MCF 10A (cell line): ENCODE results near the gene OTOR. TPM values are rescaled to one million over a fixed set of nuclear protein-coding genes. Genes with fewer than 3 reads are reported as not detected.

Experiments used
- BruUV-seq: library from RNA; stranded (reverse); fragments of 400-500 nt; replicated peaks from 2 replicates; lab custom pipeline; 2021; lab: Mats Ljungman, UMichigan
- CTCF ChIA-PET: fragments of 300-600 bp; sonication (Branson Sonifier 250); formaldehyde crosslinking; extraction: SDS; loops from one replicate; lab custom pipeline; 2021; ENCODE audit warnings: antibody characterized with exemption, inconsistent platforms; lab: Yijun Ruan, JAX
- POLR2A ChIA-PET: fragments of 300-600, 350-650 bp; sonication (Branson Sonifier 250); formaldehyde crosslinking; extraction: SDS; loops from one replicate; lab custom pipeline; 2020; ENCODE audit warnings: antibody characterized with exemption, inconsistent platforms; lab: Yijun Ruan, JAX
- DNase-seq: peaks from one replicate; pipeline ENCODE4 v3.0.0-alpha.2; 2018; ENCODE audit not compliant: unreplicated experiment
- H3K27ac Mint-ChIP-seq: one replicate; pipeline ENCODE4 v1.8.0; 2022; ENCODE audit warnings: mild to moderate bottlenecking, low read depth, mixed read lengths; ENCODE audit not compliant: unreplicated experiment
- H3K27me3 Mint-ChIP-seq: one replicate; pipeline ENCODE4 v1.8.0; 2022; ENCODE audit warnings: mixed read lengths; ENCODE audit not compliant: insufficient read depth, unreplicated experiment
- H3K36me3 Mint-ChIP-seq: one replicate; pipeline ENCODE4 v1.8.0; 2022; ENCODE audit warnings: mild to moderate bottlenecking, moderate library complexity, mixed read lengths; ENCODE audit not compliant: insufficient read depth, unreplicated experiment
- H3K4me1 Mint-ChIP-seq: one replicate; pipeline ENCODE4 v1.8.0; 2022; ENCODE audit warnings: mixed read lengths; ENCODE audit not compliant: insufficient read depth, unreplicated experiment
- H3K4me3 Mint-ChIP-seq: one replicate; pipeline ENCODE4 v1.8.0; 2022; ENCODE audit warnings: mild to moderate bottlenecking, moderate library complexity, mixed read lengths; ENCODE audit not compliant: unreplicated experiment
- H3K9me3 Mint-ChIP-seq: one replicate; pipeline ENCODE4 v1.8.0; 2022; ENCODE audit warnings: mixed read lengths; ENCODE audit not compliant: unreplicated experiment
- intact Hi-C: fragments of 100-400 bp; cut with micrococcal nuclease; formaldehyde crosslinking; loops from 2 replicates; pipeline ENCODE4 v1.14.1; 2022
- total RNA-seq: library from RNA; stranded (reverse); gene quantifications from 2 replicates; pipeline ENCODE4 v1.2.3, GENCODE V29; 2022
- TF ChIP-seq, protein P1 (sequence below): fragments of 200-600 bp; IDR thresholded peaks from one replicate; pipeline ENCODE4 v1.8.0; 2022; ENCODE audit warnings: antibody characterized with exemption, mild to moderate bottlenecking; ENCODE audit not compliant: unreplicated experiment

OTOR gene
- total RNA-seq, 1 experiment from 2014 or later, result not detected

DNA sequence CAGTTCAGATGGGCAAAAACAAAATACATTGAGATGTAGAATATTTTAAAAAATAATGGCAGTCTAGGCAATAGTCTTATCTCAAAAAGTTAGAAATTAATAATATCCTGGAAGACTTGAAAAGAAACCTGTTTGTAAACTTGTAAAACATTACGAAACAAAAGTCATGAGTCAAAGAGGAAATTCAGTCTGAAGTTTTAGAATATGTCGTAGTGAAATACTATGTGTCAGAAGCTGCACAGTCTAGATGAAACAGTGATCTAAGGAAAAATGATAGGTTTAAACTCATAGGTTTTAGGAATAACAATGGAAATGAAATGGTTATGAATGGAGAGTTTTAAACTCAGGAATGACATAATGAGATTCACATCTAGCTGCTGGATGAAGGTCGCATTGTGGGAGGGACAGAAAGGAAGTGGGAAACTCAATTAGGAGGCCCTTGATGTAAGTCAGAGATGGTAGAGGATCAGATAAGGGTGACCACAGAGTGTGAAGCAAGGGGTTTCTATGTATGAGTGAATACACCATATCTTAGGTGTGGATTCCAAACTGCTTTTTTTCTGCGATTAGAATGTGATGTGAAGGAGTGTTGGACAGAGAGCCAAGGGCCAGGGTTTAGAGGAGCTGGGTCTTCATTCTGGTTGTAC is 15.5 kb upstream of the OTOR start:
- no peak for DNase-seq
- peaks cover 10% of the 10 kb centered on the region for H3K27me3 Mint-ChIP-seq
- no peak overlapping the region for H3K4me3 Mint-ChIP-seq
- no peak overlapping the region for H3K27ac Mint-ChIP-seq
- TF ChIP-seq, protein P1, sequence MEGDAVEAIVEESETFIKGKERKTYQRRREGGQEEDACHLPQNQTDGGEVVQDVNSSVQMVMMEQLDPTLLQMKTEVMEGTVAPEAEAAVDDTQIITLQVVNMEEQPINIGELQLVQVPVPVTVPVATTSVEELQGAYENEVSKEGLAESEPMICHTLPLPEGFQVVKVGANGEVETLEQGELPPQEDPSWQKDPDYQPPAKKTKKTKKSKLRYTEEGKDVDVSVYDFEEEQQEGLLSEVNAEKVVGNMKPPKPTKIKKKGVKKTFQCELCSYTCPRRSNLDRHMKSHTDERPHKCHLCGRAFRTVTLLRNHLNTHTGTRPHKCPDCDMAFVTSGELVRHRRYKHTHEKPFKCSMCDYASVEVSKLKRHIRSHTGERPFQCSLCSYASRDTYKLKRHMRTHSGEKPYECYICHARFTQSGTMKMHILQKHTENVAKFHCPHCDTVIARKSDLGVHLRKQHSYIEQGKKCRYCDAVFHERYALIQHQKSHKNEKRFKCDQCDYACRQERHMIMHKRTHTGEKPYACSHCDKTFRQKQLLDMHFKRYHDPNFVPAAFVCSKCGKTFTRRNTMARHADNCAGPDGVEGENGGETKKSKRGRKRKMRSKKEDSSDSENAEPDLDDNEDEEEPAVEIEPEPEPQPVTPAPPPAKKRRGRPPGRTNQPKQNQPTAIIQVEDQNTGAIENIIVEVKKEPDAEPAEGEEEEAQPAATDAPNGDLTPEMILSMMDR, result no peak
- ChIA-PET CTCF (interaction anchor here (2.5 kb wide), 1 partner anchor 28 kb away, joined by 13 read pairs; no protein-coding TSS in a partner anchor), POLR2A (no interaction called here)
- intact Hi-C loops, result no loop called here
- no TSS peak for BruUV-seq
- no peaks in the 10 kb centered on the region for H3K9me3 Mint-ChIP-seq
- H3K36me3 Mint-ChIP-seq, result peaks cover 50% of the 10 kb centered on the region
- H3K4me1 Mint-ChIP-seq, result peaks cover 22% of the 10 kb centered on the region

- POLR2A ChIA-PET, result interaction anchor here (0.5 to 2.8 kb wide), 4 partner anchors 9 to 1832 kb away, joined by 3 to 12 read pairs (median 5); partner anchors contain the start of gene SNRPB2
- H3K9me3 Mint-ChIP-seq, result no peaks in the 10 kb centered on the region
- BruUV-seq, result no TSS peak
- no peak for DNase-seq
- TF ChIP-seq, protein P1, result no peak
- CTCF ChIA-PET, result interaction anchor here (0.9 to 3.7 kb wide), 2 partner anchors 21 to 103 kb away, joined by 3 to 22 read pairs; no protein-coding TSS in a partner anchor
- H3K4me1 Mint-ChIP-seq, result peaks cover 5% of the 10 kb centered on the region
- no peak overlapping the region for H3K27ac Mint-ChIP-seq
- intact Hi-C loops, result no loop called here
- H3K4me3 Mint-ChIP-seq, result no peak overlapping the region
- no peaks in the 10 kb centered on the region for H3K27me3 Mint-ChIP-seq
- H3K36me3 Mint-ChIP-seq, result peaks cover 56% of the 10 kb centered on the region
Measured at GRCh38 chr20:16740365-16741072, 7.6 kb upstream of the OTOR start.

GRCh38 chr20:16744178-16744807 is 3.9 kb upstream of the OTOR start:
- intact Hi-C loops, result no loop called here
- peaks cover 24% of the 10 kb centered on the region for H3K36me3 Mint-ChIP-seq
- no peaks in the 10 kb centered on the region for H3K4me1 Mint-ChIP-seq
- no peak overlapping the region for H3K27ac Mint-ChIP-seq
- DNase-seq, result no peak
- H3K27me3 Mint-ChIP-seq, result no peaks in the 10 kb centered on the region
- ChIA-PET CTCF (interaction anchor here (3.0 kb wide), 1 partner anchor 17 kb away, joined by 17 read pairs; no protein-coding TSS in a partner anchor), POLR2A (no interaction called here)
- no peaks in the 10 kb centered on the region for H3K9me3 Mint-ChIP-seq
- no peak overlapping the region for H3K4me3 Mint-ChIP-seq
- no TSS peak for BruUV-seq
- TF ChIP-seq, protein P1, result no peak

GRCh38 chr20:16745204-16745603 is 3.0 kb upstream of the OTOR start:
- Mint-ChIP-seq H3K9me3 (no peaks in the 10 kb centered on the region), H3K27me3 (no peaks in the 10 kb centered on the region), H3K4me1 (no peaks in the 10 kb centered on the region), H3K27ac (no peak overlapping the region), H3K4me3 (no peak overlapping the region), H3K36me3 (peaks cover 15% of the 10 kb centered on the region)
- TF ChIP-seq, protein P1, result no peak
- no peak for DNase-seq
- ChIA-PET CTCF (interaction anchor here (1.3 to 3.0 kb wide), 2 partner anchors 16 to 76 kb away, joined by 3 to 17 read pairs; no protein-coding TSS in a partner anchor), POLR2A (no interaction called here)
- no TSS peak for BruUV-seq
- intact Hi-C loops, result no loop called here
